ENCODE measurements around the gene MSH3.
"Not testable (repeated sequence)": the region's sequence is repeated elsewhere in the genome, so short reads cannot be mapped to it uniquely, and the experiment has no call there.

The MSH3 gene

DNA sequence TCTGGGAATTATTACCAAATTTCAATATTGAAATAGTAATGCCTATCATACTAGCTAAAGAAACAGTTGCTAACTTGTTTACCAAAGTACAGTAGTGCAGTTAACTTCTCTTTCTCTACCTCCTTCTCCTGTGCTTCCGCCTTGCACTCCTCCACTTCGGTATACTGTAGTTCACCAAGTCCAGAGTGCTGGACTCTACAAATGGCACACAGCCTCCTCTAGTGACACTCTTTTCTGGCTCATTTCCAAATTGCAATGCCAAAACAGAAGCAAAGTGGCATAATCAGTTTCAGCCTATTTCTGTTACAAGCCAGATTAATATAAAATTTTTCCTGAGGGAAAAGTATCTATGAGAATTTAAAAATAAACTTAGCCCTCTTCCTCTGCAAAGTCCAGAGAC is 219.7 kb downstream of the MSH3 start:
- Histone ChIP-seq H3K4me3 (no peak overlapping the region), H3K27ac (no peak overlapping the region)

DNA sequence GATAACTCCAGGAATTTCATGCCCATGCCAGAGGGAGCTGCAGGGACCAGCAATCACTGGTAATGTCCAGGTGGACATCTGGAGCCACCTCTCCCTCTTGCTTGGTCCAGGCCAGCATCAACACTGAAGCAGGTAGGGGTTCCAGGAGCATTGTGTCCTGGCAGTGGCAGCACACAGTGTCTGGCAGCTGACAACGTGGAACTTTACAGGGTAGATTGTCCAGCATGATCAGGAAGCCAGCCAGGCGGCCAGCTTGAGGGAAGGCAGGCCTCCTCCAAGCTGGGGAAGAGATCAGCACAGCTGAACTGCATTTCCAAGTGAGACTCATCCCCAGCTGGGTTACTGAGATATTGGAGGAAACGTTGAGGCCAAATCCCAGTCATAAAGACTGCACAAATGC is 223.1 kb downstream of the MSH3 start:
- no peak overlapping the region for H3K4me3 ChIP-seq

DNA sequence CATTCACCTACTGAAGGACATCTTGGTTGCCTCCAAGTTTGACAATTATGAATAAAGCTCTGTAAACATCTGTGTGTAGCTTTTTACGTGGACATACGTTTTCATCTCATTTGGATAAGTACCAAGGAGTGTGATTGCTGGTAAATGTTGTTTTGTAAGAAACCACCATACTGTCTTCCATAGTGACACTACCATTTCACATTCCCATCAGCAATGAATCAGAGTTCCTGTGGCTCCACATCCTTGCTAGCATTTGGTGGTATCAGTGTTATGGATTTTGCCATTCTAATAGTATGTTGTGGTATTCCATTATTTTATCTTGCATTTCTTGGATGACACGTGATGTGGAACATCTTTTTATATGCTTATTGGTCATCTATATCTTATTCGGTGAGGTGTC is 227.3 kb downstream of the MSH3 start:
- Histone ChIP-seq H3K27ac (no peak overlapping the region), H3K4me3 (no peak overlapping the region)

More for the DNA sequence above, 223.1 kb downstream of the MSH3 start:
- no peak overlapping the region for H3K27ac ChIP-seq

DNA sequence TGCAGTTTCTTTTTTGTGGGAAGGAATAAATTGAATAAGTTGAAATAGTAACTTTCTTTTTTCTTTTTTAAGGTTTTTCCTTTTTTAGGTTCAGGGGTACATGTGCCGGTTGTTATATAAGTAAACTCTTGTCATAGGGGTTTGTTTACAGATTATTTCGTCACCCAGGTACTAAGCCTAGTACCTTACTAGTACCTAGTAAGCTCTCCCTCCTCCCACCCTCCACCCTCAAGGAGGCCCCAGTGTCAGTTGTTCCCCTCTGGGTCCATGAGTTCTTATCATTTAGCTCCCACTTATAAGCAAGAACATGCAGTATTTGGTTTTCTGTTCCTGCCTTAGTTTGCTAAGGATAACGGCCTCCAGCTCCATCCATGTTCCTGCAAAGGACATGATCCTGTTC is 228.9 kb downstream of the MSH3 start:
- not testable (repeated sequence) for H3K27ac ChIP-seq, H3K4me3 ChIP-seq

DNA sequence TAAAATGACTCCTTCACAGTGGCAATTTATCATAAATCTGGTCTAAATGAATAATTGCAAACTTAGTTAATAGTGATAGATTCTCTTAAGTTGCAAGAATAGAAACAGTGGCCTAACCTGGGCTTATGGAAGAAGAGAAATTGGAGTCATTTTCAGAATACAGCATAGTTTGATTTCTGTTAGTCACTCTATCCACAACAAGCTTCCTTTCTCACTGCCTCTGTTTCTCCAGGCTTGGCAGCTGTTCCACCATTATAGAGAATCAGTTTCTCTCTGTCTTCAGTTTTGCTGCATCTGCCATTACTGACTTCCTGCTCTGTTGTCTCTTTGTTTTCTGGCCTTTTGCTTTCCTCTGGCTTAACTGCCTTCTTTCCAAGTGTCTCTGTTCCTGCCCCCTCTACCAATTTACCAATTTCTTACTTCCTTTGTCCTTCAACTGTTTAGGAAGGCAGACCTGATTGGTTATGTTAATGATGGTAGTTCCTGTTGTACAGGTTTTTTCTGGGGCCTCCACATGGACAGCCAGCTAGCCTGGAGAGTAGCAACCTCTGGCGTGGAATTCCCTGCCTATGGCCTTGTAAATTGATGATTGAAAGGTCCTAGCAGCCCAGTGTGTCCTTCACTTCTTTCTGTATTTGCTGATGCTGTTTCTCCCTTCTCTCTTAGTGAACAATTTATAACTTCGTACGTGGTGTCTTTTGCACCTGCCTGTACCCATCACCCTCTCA is 229.8 kb downstream of the MSH3 start:
- no peak overlapping the region for H3K27ac ChIP-seq
- no peak overlapping the region for H3K4me3 ChIP-seq

DNA sequence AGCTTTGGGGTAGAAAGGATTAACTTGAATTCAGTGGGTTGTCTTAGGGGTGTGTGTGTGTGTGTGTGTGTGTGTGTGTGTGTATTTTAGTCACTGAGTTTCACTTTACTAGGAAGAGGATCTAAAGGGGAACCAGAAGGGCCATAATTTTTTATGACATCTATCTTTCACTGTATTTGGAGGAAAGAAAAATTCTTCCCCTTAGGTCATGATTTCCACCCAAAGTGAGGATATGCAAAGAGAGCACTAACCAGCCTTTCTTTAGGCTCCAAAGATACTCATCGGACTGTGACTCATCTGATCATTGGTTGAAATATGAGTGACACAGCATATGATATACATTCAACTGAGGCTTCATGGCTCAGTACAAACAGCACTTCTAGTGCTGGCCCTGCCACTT is 230.5 kb downstream of the MSH3 start:
- no peak overlapping the region for H3K27ac ChIP-seq
- H3K4me3 ChIP-seq: no peak overlapping the region

DNA sequence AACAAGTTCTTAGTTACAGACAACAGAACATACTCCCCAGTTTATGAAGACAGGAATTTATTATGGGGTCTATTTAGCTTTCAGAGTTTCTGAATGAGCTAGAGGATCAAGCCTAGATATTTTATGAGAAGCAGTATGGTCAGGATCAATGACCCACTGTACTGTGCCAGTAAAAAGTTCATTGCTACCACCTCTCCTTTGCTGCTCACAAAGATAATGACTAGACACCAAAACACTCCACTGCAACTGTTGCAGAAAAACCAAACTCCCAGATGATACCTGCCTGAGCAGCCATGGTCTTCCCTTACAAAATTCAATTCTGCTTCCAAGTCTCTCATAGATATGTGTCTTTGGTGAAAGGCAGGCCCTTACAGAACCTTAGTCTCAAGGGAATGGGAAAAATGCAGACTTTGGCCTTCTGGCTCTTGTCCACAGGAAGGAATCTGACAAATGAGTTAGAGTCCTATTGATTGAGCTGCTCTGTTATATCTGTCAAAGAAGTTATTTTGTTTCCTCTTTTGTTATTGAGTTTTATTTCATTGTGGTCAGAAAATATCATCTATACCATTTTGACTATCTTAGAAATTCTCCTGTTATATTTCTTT is 231.0 kb downstream of the MSH3 start:
- H3K27ac ChIP-seq: no peak overlapping the region
- H3K4me3 ChIP-seq: no peak overlapping the region

DNA sequence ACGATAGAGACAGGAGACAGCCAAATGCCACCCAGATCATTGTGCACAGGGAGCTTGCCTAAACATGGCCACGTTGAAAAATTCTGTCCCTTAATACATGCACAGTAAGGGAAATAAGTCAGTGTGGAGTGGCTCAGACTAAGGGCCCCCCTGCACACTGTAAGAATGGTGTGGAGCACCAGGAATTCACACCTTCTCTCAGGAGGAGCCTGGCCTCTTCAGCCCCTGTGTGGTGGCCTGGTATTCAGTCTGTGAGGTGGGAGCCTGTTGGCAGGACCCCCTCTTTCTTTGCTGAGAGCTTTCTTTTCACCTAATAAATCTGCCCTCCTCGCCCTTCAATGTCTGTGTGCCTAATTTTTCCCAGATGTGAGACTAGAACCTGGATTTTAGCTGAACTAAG is 239.6 kb downstream of the MSH3 start:
- Histone ChIP-seq H3K27ac (no peak overlapping the region), H3K4me3 (no peak overlapping the region)

DNA sequence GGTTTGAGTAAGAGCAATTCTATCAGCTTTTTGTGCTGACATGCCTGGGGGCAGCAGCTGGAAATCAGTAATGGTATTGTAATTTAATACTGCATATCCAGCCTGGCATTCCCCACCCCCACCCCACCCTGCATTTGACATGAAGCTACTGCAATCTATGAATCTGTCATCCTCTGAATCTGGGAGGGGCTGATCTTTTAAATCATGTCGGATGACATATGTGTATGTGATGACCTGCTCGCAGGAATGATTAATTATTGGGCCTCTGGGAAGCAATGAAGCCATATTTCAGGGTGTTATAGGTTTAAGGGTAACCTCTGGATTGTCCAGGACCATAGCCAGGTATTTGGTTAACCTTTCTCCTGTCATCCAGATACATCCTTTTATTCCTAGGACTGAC is 241.1 kb downstream of the MSH3 start:
- H3K4me3 ChIP-seq: no peak overlapping the region
- no peak overlapping the region for H3K27ac ChIP-seq

DNA sequence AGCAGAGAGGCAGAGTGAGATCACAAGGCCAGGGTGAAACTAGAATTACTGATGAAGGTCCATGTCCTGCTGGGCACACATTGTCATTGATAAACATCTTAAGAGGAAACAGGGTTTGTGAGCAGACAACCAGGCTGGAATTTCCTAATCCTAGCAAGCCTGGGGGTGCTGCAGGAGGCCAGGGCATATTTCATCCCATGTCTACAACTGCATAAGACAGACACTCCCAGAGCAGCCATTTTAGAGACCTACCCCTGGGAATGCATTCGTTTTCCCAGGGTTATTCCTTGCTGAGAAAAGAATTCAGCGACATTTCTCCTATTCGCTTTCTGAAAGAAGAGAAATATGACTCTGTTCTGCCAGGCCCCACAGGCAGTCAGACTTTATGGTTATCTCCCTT is 248.2 kb downstream of the MSH3 start:
- not testable (repeated sequence) for H3K27ac ChIP-seq, H3K4me3 ChIP-seq

DNA sequence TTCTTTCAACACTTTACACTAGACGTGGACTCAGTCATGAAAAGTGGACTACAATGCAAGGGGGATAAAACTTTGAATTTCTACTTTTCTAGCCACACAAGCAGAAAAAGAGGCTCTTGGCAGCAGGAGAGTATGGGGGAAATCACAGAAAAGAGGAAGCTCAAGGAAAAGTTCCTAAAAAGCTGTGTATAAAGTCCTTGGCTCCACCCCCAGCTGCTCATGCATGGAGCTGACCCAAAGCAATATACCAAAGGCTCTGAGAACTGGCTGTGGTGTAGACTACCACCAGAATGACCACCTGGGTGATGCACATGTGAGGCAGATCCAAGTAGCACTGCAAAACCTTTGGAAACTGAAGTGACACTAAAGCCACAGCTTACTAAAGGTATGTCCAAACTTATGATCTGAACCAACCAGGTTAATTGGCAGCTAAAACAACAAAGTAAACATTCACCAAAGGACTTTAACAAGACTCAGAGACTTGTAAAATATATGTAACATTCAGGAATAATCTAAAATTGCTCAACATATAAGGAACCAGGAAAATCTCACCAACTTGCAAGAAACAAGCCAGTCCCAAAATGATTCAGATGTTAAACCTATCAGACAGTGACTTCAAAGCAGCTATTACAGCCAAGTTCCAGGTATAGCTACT is 250.2 kb downstream of the MSH3 start:
- Histone ChIP-seq H3K4me3 (no peak overlapping the region), H3K27ac (no peak overlapping the region)

DNA sequence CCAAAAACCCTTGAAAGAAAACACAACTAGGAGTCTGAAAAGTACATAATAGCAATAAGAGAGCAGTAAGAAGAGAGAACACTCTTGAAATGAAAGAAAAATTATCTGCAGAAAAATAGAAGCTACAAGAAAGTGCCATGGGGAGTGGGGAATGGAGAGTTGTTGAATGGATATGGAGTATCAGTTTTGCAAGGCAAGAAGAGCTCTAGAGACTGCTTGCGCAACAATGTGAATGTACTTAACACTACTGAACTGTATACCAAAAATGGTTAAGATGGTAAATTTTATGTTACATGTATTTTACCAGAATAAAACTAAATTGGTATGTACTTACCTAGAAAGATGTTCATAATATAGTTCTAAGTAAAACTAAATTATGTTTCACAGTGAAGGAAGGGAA is 251.0 kb downstream of the MSH3 start:
- no peak overlapping the region for H3K27ac ChIP-seq

DNA sequence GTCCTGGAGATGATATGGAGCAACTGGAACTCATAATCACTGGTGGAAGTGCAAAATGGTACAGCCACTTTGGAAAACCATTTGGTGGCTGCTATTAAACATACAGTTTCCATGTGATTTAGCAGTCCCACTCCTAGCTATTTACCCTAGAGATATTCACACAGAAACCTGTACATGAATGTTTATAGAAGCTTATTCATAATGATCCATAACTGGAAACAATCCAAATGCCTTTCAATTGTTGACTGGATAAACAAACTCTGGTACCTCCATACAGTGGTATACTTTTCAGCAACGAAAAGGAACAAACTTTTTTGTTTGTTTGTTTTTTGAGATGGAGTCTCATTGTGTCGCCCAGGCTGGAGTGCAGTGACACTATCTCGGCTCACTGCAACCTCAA is 258.0 kb downstream of the MSH3 start:
- H3K4me3 ChIP-seq: no peak overlapping the region

More for the DNA sequence above, 251.0 kb downstream of the MSH3 start:
- no peak overlapping the region for H3K4me3 ChIP-seq

DNA sequence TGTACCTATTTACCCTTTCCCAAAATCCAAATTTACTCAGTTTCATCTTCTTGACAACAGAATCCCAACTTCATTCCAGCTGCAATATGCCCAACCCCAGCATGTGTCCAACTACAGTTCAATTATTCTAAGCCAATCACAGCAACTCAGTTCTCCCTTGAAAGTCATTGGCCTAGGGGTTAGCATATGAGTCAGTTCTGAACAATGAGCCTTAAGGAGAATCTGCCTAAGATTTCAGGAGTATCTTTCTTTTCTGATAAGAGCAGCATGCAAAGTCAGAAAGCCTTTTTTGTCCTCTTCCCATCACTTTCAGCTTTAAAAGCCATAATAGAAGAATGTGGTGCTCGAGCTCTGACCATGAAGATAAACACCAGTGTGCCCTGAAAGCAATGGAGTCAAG is 261.3 kb downstream of the MSH3 start:
- Histone ChIP-seq H3K27ac (no peak overlapping the region), H3K4me3 (no peak overlapping the region)

More for the DNA sequence above, 258.0 kb downstream of the MSH3 start:
- H3K27ac ChIP-seq: no peak overlapping the region

DNA sequence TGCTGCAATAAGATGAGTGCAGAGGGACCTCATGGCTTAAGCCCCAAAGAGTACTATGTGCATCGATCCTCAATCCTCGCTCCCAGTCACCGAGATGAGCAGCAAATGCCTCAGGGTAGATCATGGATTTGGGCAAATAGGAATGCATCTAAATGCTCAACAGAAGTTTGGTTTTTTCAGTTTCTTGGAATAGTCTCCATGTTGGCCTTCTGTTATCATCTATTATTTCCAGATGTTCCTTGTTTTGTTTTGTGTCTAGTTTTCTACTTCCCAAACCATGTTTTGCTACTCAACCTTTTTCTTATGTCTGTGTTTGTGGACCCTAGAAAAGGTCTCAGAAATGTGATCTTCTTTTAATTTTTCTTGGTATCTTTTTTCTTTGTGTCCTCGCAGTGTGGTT is 262.2 kb downstream of the MSH3 start:
- H3K4me3 ChIP-seq: no peak overlapping the region
- H3K27ac ChIP-seq: no peak overlapping the region

DNA sequence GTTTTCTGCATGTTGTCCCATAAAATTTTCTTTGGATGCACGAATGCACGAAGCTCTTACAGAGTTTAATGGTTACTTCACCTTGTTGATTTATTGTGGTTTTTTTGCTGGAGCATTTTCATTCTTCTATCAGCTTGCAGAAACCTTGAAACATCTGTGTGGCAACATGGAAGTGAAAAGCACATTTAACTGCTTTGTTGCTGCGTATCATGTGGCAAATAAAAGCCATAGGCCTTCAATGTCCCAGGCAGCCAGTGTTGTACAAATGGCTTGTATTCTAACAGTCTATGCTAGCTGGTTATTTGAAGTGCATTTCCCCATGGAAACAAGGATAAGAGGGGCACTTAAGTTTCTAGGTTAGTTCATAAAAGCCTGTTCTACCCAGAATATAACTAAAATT is 263.2 kb downstream of the MSH3 start:
- H3K27ac ChIP-seq: no peak overlapping the region
- no peak overlapping the region for H3K4me3 ChIP-seq

DNA sequence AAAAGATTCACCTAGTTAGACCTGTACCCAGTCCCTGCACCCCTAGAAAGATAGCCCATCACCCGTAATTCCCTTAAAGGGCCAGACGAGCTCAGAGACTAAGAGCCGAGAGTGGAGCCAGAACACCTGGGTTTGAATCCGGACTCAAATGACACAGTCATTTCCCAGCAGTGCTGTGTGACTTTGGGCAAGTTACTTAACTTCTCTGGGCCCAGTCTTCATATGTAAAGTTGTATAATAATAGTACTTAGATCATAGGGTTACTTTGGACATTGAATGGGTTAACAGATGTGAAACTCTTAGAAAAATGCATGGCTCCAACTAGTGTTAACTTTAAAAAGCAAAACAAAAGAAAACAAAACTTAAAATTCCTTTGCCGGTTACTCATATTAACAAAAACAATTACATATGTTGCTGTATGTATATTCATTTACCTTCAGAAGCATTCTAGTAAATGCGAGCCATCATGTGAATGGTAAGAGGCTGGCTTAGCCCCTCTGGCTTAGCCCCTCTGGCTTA is 265.3 kb downstream of the MSH3 start:
- no peak overlapping the region for H3K4me3 ChIP-seq

DNA sequence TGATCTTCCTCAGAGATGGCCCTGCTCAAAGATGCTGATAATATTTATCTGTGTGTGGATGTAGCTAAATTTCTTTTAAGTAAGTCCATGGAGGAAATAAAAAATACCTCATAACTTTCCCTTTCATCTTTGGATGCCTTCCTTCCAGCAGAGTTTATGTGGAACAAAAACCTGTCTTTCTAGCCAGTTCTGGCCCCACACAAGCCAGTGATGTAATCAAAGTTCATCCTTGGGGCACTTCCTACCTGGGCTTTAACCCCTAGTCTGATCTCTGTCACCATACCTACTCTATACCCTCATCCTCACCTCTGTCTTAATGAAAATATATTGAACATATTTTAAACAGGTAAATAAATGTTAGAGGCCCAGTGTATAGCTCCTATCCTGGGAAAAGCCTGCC is 265.9 kb downstream of the MSH3 start:
- H3K4me3 ChIP-seq: no peak overlapping the region
- no peak overlapping the region for H3K27ac ChIP-seq

More for the DNA sequence above, 265.3 kb downstream of the MSH3 start:
- no peak overlapping the region for H3K27ac ChIP-seq

DNA sequence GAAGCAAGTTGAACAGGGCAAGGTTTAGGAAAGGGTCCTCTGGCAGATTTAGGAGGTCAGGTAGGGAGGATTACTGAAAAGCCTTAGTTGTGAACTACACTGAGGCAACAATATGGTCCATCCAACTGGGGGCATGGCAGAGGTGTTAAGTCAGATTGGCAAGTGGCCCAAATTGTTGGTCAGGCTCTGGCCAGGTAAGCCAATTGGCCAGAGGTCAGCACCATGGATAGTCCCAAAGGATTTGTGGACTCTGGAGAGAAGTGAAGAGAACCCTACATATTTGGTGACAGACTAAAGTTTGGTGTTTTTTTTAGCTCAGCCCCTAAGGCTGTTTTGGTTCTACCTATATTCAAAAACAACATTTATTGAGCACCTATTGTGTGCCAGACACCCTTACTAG is 266.6 kb downstream of the MSH3 start:
- H3K4me3 ChIP-seq: no peak overlapping the region
- H3K27ac ChIP-seq: no peak overlapping the region

DNA sequence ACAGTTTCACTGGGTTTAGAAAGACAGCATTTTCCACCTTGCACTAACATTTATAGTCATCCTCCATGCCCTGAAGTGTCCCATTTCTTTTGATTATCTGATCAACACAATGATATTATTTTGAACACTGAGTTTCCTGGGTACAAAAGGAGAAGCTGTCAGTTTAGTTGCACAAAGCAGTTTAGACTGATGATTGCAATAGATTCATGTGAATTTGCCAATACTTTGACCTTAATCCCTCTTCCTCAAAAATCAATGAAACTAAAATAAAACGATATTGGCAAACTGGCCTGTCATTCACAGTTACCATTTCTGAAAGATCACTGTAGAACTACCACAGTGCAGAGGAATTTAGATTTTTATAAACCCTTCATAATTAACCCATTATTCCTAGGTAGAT is 271.5 kb downstream of the MSH3 start:
- Histone ChIP-seq H3K27ac (no peak overlapping the region), H3K4me3 (no peak overlapping the region)
